Measurements from ENCODE around the gene C1orf116.

GRCh38 chr1:207030522-207031009, 2.0 kb downstream of the C1orf116 start:
- no peak for TF ChIP-seq CTCF (IDR thresholded peaks at IDR 0.05)
- no peak for TF ChIP-seq ZFX (IDR thresholded peaks at IDR 0.05; ENCODE audit: borderline replicate concordance)
